NCI-H2081 treated with DMSO at 0.1 percent for 48 hours (cell line): Measurements from ENCODE around the gene MANF.

Source experiments
- DNase-seq: peaks from one replicate; lab custom pipeline; 2025; lab: John Stamatoyannopoulos, UW

Gene MANF

DNA sequence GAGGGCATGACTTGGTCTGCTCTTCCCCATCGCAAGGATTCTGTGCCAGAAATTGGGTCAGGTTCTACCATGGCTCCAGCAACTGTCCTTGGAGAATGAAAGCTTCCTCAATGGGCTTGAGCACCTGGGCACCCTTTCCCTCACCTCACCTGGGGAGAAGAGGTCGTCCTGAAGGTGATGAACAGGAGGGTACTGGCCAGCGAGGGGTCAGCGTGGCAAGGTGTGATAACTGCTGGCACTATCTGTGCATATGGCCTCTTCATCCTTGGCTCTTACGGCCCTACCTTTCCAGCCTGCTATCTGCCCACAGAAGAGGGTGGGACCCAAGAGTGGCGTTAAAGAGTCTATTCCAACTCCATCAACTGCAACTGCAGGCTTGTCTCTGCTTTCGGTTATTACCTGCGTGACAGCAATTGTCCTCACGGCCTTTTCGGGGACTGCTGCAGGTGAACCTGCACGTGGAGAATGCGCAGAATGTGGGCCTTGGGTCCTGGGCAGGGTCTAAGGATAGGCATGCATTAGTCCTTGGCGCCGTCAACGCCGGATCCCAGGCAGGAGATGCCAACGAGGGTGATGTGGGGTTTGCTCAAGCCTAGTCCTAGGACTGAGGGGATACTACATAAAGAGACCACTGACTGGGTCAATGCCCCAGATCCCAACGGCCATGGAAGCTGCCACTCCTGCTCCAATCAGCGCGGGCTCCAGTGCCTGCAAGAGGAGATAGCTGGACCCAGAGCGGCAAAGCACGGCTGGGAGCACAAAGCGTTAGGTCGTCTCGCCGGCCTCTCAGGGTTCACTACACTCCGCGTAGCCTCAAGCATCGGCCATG lies 5.4 kb downstream of the MANF start:
- no peak for DNase-seq

DNA sequence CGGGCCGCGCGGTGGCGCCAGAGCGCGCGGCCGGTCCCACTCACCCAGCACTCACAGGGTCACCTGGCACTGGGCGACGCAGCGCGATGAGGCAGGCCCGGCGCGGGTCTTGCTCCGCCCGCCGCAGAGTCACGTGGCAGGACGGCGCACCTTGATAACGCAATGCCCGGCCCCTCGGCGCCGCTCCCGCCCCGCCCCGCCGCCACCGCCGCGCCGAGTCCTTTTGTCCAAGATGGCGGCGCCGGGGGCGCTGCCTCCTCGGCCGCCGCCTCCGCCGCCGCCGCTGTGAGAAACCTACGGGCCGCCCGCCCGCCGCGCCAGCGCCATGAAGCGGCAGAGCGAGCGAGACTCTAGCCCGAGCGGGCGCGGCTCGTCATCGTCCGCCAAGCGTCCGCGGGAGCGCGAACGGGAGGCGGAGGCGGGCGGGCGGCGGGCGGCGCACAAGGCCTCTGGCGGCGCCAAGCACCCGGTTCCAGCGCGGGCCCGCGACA lies 6.0 kb downstream of the MANF start, which contains the start of gene RBM15B:
Gene RBM15B (plus strand): TSS at position 211 of the 491 bp plus-strand sequence. CDS start 115 bp downstream, at position 326.
- peak; percentile 9 for DNase-seq

DNA sequence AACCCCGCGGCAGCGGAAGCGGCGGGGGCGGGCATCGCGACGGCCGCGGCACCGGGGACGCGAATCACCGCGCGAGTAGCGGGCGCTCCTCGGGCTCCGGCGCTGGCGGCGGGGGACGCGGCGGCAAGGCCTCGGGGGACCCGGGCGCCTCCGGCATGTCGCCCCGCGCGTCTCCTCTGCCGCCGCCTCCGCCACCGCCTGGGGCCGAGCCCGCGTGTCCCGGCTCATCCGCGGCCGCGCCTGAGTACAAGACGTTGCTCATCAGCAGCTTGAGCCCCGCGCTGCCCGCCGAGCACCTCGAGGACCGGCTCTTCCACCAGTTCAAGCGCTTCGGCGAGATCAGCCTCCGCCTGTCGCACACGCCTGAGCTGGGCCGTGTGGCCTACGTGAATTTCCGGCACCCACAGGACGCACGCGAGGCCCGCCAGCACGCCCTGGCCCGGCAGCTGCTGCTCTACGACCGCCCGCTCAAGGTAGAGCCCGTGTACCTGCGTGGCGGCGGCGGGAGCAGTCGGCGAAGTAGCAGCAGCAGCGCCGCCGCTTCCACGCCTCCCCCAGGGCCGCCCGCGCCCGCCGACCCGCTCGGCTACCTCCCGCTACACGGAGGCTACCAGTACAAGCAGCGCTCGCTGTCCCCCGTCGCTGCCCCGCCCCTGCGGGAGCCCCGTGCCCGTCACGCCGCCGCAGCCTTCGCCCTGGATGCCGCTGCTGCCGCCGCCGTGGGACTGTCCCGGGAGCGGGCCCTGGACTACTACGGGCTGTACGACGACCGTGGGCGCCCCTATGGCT lies 6.7 kb downstream of the MANF start:
- DNase-seq, result no peak

DNA sequence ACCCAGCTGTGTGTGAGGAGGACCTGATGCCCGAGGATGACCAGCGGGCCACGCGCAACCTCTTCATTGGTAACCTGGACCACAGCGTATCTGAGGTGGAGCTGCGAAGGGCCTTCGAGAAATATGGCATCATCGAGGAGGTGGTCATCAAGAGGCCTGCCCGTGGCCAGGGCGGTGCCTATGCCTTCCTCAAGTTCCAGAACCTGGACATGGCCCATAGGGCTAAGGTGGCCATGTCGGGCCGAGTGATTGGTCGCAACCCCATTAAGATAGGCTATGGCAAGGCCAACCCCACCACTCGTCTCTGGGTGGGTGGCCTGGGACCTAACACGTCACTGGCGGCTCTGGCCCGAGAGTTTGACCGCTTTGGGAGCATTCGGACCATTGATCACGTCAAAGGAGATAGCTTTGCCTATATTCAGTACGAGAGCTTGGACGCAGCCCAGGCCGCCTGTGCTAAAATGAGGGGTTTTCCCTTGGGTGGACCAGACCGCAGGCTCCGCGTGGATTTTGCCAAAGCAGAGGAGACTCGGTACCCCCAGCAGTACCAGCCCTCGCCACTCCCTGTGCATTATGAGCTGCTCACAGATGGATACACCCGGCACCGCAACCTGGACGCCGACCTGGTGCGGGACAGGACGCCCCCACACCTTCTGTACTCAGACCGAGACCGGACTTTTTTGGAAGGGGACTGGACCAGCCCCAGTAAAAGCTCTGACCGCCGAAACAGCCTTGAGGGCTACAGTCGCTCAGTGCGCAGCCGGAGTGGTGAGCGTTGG lies 7.5 kb downstream of the MANF start:
- DNase-seq, result no peak

DNA sequence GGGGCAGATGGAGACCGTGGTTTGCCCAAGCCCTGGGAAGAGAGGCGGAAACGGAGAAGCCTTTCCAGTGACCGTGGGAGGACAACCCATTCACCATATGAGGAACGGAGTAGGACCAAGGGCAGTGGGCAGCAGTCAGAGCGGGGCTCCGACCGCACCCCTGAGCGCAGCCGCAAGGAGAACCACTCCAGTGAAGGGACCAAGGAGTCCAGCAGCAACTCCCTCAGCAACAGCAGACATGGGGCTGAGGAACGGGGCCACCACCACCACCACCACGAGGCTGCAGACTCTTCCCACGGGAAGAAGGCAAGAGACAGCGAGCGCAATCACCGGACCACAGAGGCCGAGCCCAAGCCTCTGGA lies 8.0 kb downstream of the MANF start:
- DNase-seq, result no peak

DNA sequence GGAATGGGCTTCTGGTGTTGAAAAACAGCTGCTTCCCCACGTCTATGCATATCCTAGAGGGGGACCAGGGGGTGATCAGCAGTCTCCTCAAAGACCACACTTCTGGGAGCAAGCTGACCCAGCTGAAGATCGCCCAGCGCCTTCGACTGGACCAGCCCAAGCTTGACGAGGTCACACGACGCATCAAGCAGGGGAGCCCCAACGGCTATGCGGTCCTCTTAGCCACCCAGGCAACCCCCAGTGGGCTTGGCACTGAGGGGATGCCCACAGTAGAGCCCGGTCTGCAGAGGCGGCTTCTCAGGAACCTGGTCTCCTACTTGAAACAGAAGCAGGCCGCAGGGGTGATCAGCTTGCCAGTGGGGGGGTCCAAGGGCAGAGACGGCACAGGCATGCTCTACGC lies 8.5 kb downstream of the MANF start:
- DNase-seq, result no peak

DNA sequence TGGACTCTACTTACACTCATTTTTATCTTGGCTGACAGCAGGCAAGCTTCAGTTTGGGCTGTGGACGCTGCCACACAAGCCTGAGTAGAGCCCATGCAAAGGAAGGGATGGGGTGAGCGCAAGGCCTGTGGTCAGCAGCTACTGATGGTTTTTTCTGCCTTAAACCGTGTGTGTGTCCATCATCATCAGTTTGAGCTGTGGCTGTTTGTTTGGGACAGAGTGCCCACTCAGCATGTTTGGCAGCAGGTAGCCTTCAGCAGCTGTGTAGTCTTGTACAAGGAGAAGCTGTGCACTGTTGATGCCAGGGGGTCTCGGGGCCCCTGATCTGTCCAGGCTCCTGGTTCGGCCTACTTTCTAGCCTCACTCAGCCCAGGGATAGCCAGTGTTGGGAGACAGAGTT lies 9.4 kb downstream of the MANF start:
- no peak for DNase-seq

DNA sequence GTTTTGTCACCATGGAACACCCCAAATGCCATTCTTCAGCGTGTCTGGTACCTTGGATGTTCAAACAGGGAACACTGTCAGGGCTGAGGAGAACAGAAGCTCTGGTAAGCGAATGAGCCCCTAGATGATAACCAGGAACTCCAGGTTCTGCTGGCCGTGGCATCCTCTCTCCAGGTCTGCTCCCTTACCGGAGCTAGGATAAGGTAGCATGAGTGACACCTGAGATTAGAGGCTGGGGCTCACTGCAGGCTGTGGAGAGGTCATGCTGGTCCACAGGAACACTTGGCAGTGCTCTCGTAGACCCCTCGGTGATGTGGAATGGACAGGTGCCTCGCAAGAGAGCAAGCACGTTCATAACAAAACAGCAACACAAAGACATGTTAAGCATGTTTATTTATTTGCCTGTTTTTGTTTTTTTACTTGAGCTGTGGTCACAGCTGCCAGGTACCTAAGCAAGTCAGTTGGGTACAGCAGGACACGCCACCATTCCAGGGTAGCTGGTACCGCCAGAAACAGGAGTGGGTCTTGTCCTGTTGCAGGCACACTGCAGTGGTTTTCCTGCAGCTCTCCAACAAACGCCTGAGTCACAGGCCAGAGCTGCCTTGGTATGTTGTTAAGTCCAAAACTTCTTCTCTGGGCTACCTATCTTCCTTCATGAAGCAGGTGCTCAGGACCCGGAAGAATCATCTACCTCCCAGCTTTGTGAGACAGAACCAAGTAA lies 10.6 kb downstream of the MANF start:
- no peak for DNase-seq

DNA sequence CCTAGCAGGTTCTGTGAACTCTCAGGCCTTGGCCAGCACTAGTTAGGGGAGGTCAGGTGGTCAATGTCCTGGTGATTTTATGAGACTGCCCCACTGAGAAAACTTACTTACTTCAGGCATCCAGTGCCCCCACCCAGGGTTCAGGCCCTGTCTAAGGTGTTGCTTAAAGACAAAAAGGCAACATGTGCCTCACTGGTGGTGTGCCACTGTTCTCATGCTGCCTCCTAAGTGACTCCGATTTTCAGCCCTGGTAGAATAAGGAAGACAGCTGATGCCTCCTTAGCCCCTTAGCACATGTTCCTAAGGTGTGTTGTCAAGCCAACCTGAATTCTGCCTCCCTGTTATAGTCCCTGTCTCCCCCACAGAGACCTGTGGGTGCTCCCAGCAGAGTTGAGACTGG lies 11.3 kb downstream of the MANF start:
- no peak for DNase-seq

DNA sequence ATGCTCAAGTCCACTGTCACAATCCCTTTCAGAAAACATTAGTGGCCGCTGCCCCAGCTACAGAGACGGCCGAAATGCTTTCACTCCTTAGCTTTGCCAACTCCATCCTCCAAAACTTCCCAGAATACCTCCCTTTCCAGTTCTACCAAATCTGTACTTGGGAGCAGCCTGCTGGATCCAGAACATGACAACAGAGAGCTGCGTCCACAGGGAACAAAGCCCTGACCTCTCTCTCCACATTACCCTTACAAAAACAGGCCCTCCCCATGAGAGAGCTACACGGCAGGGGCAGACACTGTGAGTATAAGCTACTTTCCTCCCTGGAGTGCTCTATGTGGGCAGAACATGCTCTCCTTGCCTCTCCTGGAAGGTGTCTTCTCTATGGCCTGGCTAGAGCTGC lies 12.3 kb downstream of the MANF start:
- DNase-seq, result no peak

DNA sequence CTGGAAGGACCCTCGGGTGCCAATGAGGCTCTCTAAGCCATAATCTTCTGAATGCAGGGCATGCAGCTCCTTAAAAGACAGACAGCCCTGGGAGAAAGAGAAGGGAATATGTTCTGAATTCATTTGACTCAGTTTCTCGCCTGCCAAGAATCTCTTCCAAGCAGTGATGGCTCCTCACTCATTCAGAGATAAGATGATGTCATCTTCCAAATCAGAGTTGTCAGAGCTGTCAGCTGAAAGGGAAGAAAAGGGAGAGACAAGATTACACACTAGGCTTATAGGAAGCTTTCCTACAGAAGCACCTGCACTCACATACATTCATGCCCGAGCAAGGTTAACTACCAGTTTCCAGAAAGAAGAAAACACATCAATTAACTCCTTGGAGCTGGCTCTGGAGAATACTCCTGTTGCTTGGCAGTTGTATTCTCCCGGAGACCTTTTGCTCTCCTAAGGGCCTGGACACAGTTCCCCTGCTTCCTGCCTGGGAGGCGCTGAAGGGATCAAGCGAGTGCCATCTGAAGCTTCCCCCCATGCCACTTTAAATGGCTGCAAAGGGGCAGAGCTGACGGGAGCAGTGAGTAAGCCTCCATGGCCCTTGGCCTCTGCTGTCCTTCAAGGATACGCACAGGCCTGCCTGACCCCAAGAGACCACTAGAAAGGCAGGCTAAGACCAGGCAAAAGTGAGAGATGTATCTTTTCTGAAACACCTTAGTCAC lies 13.7 kb downstream of the MANF start:
- no peak for DNase-seq

DNA sequence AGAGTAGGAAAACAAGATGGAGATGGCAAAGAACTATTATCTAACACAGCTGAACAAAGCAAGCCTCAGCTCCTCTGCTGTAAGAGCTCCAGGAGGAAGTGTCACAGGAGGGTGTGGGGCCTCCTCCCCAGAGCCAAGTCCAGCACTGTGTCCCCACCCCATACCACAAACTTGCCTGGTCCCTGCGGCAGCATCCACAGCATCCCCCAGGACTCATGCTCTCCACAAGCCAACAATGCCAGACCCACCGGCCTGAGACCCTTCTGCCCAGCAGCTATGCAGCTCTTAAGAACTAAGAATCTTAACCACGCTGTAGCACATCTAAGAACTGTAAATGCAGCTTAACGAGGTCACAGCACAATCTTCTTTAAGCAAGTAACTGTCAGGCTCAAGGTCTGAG lies 15.1 kb downstream of the MANF start:
- no peak for DNase-seq

DNA sequence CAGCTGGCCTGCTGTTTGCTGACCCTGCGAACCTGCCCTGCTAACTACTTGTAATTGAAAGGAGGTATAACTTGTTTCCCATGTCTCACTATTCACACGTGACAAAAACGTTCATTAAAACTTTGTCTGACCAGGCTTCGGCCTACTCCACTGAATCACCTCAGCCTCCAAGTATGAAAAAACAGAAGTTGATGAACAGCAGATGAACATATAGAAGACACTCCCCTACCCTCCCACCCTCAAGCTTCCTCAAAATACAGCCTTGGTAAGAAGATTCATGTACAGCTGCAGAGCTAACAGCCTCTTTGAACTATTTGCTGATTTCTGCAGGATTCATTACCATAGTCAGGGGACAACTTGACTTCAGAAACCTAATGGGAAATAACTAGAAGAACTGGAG lies 16.6 kb downstream of the MANF start:
- no peak for DNase-seq

DNA sequence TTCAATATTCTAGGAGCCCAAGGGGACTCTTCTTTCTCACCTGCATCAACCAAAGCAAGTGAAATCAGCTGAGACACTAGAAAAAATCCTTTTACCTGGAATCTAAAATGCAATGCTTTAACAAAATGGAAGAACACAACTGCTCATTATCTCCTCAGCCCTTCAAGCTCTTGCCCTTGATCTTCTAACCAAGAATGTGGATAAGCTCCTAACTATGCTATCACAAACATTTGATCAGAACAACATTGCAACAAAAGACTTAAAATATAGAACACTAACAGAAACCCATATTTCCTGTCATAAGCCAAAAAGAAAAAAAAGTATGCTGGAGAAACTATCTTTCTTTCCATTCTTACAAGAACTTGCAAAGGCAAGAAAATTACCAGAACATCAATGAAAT lies 18.6 kb downstream of the MANF start:
- no peak for DNase-seq

DNA sequence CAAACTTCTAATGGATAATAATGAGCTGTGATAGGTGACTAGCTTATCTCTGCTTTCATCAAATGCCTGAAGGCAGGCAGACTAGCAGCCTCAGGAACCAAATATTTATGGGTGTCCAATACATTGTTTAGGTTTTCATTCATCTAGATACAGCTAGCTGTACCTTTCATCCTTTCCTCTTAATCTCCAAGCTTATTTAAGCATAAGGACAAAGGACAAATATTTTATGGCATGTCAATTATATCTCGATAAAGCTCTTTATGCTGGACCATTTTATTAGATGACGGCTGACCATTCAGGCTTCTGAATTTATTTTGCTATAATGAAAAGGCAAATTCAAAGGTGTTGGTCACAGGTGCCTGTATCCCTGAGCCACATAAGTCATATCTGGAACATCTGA lies 22.9 kb downstream of the MANF start:
- no peak for DNase-seq

DNA sequence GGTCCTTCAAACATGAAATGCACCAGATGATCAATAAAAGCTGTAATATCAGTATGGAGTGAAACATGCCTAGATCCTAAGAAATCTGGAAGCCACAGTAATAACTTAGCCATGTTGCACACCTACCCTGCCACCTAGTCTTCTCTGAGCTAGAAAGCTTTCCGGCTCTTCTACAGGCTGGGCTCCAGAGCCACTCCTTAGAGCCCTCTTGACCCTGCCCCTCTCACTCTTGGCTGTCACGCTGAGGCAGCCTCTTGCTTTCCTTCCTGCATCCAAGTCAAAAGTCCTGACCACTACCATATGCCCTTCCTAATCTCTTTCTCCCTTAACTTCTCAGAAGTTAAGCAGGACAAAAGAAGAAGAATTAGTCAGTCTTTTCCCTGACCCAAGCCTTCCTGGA lies 23.7 kb downstream of the MANF start:
- no peak for DNase-seq

DNA sequence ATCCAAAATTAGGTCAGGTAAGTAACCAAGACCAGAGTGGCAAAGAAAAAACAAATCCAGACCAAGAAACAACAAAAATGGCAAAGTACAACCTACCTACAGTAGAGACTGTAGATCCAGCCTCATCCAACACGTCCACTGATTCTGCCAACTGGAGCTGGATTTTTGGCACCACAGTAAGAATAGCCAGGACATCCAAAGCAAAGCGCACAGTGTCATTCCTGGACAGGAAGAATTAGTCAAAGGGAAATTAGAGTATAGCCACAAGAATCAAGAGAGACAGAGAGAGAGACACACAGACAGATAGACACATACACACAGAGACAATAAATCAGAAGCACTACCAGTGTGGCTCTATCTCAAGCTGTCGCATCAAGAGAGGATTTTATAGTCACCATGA lies 37.1 kb downstream of the MANF start:
- no peak for DNase-seq

DNA sequence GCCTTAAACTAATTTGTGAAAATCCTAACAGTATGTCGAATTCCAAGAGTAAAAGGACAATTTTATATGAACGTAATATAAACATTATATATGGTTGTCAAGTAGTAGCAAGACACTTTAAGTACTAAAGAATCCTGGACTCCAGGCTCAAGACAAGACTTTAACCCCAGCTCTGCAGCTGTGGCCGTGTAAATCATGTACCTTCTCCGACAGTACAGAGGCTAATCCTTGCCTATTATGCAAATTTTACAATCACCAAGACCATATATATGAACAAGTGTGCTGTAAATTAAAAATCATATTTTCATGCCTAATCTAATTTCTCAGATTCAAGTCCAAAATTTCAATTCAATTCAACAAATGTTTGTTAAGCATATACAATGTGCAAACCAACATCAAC lies 41.8 kb downstream of the MANF start:
- DNase-seq, result no peak

DNA sequence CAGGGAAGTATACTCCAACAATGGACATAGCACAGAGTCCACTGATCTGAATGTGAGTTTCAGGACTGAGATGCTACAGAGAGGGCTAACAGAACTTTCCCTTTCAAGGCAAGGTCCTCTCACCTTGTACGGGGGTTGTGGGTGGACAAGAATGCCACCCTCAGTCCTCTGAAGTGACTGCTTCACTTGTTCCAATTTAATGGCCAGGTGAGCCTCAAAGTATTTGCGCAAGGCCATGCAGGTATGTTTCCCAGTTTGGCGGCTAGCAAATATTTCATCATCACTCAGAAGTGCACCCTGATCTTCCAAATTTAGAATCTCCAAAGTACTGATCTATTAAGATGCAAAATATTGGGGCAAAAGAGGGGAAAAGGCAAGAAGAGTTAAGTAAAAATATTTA lies 44.0 kb downstream of the MANF start:
- no peak for DNase-seq

DNA sequence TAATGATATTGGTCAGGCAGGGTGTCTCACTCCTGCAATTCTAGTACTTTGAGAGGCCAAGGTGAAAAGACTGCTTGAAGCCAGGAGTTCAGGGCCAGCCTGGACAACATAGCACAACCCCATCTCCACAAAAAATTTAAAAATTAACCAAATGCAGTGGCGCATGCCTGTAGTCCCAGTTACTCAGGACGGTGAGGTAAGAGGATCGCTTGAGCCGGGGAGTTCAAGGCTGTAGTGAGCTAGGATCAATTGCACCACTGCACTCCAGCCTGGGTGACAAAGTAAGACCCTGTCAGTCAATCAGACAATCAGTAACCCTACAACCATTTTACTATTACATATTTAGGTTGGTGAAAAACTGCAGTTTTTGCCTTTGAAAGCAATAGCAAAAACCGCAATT lies 49.0 kb downstream of the MANF start:
- DNase-seq, result no peak

DNA sequence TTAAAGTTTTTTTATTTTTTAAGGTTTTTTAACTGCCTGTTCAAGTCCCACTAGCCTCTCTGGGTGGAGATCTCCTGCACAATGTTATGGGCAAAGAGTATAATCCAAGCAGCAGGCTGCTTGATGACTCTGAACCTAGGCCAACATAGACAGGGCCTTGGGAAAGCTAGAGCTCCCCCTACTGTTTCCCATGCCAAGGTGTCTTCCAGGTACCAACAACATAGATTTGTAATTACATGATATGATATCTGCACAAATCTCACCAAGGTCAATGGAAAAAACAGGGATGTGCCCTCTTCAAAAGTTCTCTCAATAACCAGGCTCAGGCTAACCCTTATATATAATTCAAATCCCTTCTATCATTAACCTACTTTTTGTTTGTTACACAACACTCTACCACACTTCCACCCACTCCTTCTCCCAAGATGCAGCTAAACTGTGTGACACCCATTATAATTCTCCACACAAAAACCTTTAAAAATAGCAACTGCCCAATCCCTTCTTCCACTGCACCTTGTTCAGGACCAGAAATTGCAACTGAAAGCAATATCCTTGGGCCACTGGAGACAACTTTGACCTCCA lies 49.7 kb downstream of the MANF start:
- DNase-seq, result peak; percentile 0
